Vagina (tissue), 2 donors: Measurements from ENCODE around the gene VTA1. TPM values are rescaled to one million over a fixed set of nuclear protein-coding genes. Genes with fewer than 3 reads are reported as not detected.
"Not testable (repeated sequence)": the region's sequence is repeated elsewhere in the genome, so short reads cannot be mapped to it uniquely, and the experiment has no call there.

Experiments used
- DNase-seq, 2 donors: peaks; one replicate each; pipeline ENCODE4 v3.0.0-alpha.2; 2017; ENCODE audit errors: extremely low spot score in 2 of 2
- H3K27ac ChIP-seq: fragments of 200-600 bp; sonication (generic); one replicate; pipeline ENCODE4 v1.5.1; 2019
- H3K27me3 ChIP-seq: fragments of 200-600 bp; sonication (generic); one replicate; pipeline ENCODE4 v1.5.1; 2019
- H3K36me3 ChIP-seq, 2 donors: fragments of 200-600 bp; sonication (generic); one replicate each; pipeline ENCODE4 v1.5.1; 2017 to 2019
- H3K4me1 ChIP-seq: fragments of 200-600 bp; sonication (generic); one replicate; pipeline ENCODE4 v1.5.1; 2019
- H3K4me3 ChIP-seq, 2 donors: fragments of 200-600 bp; sonication (generic); 1 replicate in 1 of 2; 2 replicates in 1 of 2; pipeline ENCODE4 v1.5.1; 2016 to 2019
- H3K9me3 ChIP-seq: fragments of 200-600 bp; sonication (generic); one replicate; pipeline ENCODE4 v1.5.1; 2019
- POLR2A ChIP-seq, 2 donors: fragments of 450-650 bp; IDR thresholded peaks; one replicate each; pipeline ENCODE4 v1.6.1; 2017; ENCODE audit warnings: antibody characterized with exemption in 2 of 2, mild to moderate bottlenecking in 2 of 2, moderate library complexity in 2 of 2
- POLR2AphosphoS5 ChIP-seq, 2 donors: sonication (generic); formaldehyde crosslinking; IDR thresholded peaks; one replicate each; pipeline ENCODE4 v1.9.0; 2017; ENCODE audit warnings: antibody characterized with exemption in 2 of 2, mild to moderate bottlenecking in 2 of 2, low read depth in 1 of 2; ENCODE audit not compliant: insufficient read depth in 1 of 2
- intact Hi-C: fragments of 100-400 bp; cut with DNase I; formaldehyde crosslinking; loops from one replicate; pipeline ENCODE4 v1.15.1; 2023
- total RNA-seq: library from RNA; depleted of rRNA; stranded (reverse); fragments of >200 nt; gene quantifications from one replicate; pipeline ENCODE4 v1.2.3, GENCODE V29; 2016
- TF ChIP-seq, protein P1 (sequence below), 3 experiments: fragments of 450-650 bp in 2 of 3; fragments of 200-600 bp in 1 of 3; sonication (generic) in 1 of 3; IDR thresholded peaks; one replicate each; pipeline ENCODE4 v1.5.1; 2017 to 2019; ENCODE audit warnings: antibody characterized with exemption in 3 of 3, mild to moderate bottlenecking in 2 of 3, moderate library complexity in 2 of 3

VTA1 gene
- total RNA-seq, 1 donor from 2014 or later, result 46.4 TPM

- intact Hi-C loops, result no loop called here
- H3K36me3 ChIP-seq, result peaks cover 0 to 3% of the 10 kb centered on the region in 2 donors
- H3K27ac ChIP-seq, result no peak overlapping the region
- no peaks in the 10 kb centered on the region for H3K4me1 ChIP-seq
- no peak for DNase-seq
- TF ChIP-seq, protein P1, sequence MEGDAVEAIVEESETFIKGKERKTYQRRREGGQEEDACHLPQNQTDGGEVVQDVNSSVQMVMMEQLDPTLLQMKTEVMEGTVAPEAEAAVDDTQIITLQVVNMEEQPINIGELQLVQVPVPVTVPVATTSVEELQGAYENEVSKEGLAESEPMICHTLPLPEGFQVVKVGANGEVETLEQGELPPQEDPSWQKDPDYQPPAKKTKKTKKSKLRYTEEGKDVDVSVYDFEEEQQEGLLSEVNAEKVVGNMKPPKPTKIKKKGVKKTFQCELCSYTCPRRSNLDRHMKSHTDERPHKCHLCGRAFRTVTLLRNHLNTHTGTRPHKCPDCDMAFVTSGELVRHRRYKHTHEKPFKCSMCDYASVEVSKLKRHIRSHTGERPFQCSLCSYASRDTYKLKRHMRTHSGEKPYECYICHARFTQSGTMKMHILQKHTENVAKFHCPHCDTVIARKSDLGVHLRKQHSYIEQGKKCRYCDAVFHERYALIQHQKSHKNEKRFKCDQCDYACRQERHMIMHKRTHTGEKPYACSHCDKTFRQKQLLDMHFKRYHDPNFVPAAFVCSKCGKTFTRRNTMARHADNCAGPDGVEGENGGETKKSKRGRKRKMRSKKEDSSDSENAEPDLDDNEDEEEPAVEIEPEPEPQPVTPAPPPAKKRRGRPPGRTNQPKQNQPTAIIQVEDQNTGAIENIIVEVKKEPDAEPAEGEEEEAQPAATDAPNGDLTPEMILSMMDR (IDR thresholded peaks at IDR 0.05), result no peak
- TF ChIP-seq POLR2A (IDR thresholded peaks at IDR 0.05) (no peak), POLR2AphosphoS5 (IDR thresholded peaks at IDR 0.05; ENCODE audit: insufficient read depth in 1 of 2, low read depth in 1 of 2) (no peak)
- no peak overlapping the region for H3K4me3 ChIP-seq
- H3K9me3 ChIP-seq, result peaks cover 3% of the 10 kb centered on the region
- H3K27me3 ChIP-seq, result no peaks in the 10 kb centered on the region
Measured at GRCh38 chr6:142183351-142183750, 36.3 kb downstream of the VTA1 start.

GRCh38 chr6:142184307-142184706, 37.2 kb downstream of the VTA1 start:
- intact Hi-C loops, result no loop called here
- TF ChIP-seq POLR2A (IDR thresholded peaks at IDR 0.05), result no peak
- no peak for TF ChIP-seq POLR2AphosphoS5 (IDR thresholded peaks at IDR 0.05; ENCODE audit: insufficient read depth in 1 of 2, low read depth in 1 of 2)
- TF ChIP-seq, protein P1 (IDR thresholded peaks at IDR 0.05), result no peak

DNA sequence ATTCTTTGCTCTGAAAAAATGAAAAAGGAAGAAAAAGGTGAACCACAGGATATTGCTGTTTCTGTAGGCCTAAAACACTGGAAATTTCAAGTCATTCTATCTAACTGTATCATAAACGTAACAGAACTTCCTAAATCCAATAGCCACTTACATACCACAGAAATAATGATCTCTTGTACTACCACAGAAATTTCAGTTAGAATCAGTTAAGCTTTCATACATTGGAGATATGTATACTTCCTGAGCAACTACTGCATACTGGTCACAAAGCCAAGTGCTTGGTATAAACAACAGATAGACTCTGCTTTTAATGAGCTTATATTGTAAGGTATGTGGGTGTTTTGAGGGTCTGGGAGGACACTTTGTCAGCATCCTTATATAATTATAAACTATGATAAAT, 38.6 kb downstream of the VTA1 start:
- H3K9me3 ChIP-seq, result no peaks in the 10 kb centered on the region
- TF ChIP-seq, protein P1 (IDR thresholded peaks at IDR 0.05), result no peak
- TF ChIP-seq POLR2AphosphoS5 (IDR thresholded peaks at IDR 0.05; ENCODE audit: insufficient read depth in 1 of 2, low read depth in 1 of 2) (no peak), POLR2A (IDR thresholded peaks at IDR 0.05) (no peak)
- H3K4me1 ChIP-seq, result no peaks in the 10 kb centered on the region
- H3K36me3 ChIP-seq, result peaks cover 0 to 10% of the 10 kb centered on the region in 2 donors
- intact Hi-C loops, result no loop called here
- no peak overlapping the region for H3K27ac ChIP-seq
- H3K27me3 ChIP-seq, result no peaks in the 10 kb centered on the region
- no peak for DNase-seq
- no peak overlapping the region for H3K4me3 ChIP-seq

More at GRCh38 chr6:142184307-142184706, 37.2 kb downstream of the VTA1 start:
- no peaks in the 10 kb centered on the region for H3K27me3 ChIP-seq
- no peaks in the 10 kb centered on the region for H3K4me1 ChIP-seq
- no peak overlapping the region for H3K4me3 ChIP-seq
- DNase-seq, result no peak
- H3K36me3 ChIP-seq, result no peaks in the 10 kb centered on the region
- no peak overlapping the region for H3K27ac ChIP-seq
- no peaks in the 10 kb centered on the region for H3K9me3 ChIP-seq

- Histone ChIP-seq H3K9me3 (no peaks in the 10 kb centered on the region), H3K4me1 (no peaks in the 10 kb centered on the region), H3K27ac (no peak overlapping the region), H3K27me3 (no peaks in the 10 kb centered on the region), H3K36me3 (peaks cover 0 to 11% of the 10 kb centered on the region in 2 donors), H3K4me3 (no peak overlapping the region)
- intact Hi-C loops, result no loop called here
- no peak for DNase-seq
- TF ChIP-seq POLR2AphosphoS5 (IDR thresholded peaks at IDR 0.05; ENCODE audit: insufficient read depth in 1 of 2, low read depth in 1 of 2), result no peak
- no peak for TF ChIP-seq POLR2A (IDR thresholded peaks at IDR 0.05)
- TF ChIP-seq, protein P1 (IDR thresholded peaks at IDR 0.05), result no peak
Measured at GRCh38 chr6:142187209-142187608, 40.1 kb downstream of the VTA1 start.

GRCh38 chr6:142188341-142188740, 41.3 kb downstream of the VTA1 start:
- intact Hi-C loops, DNase-seq, H3K4me1 ChIP-seq: not testable (repeated sequence)

More at GRCh38 chr6:142188341-142188740, 41.3 kb downstream of the VTA1 start:
- not testable (repeated sequence) for H3K27me3 ChIP-seq, H3K9me3 ChIP-seq, H3K4me3 ChIP-seq, H3K27ac ChIP-seq
- H3K36me3 ChIP-seq, result peaks cover 0 to 11% of the 10 kb centered on the region in 2 donors
